ENCODE measurements around the gene PCDHGA5. TPM values are rescaled to one million over a fixed set of nuclear protein-coding genes. Genes with fewer than 3 reads are reported as not detected.
"Not testable (repeated sequence)": the region's sequence is repeated elsewhere in the genome, so short reads cannot be mapped to it uniquely, and the experiment has no call there.

PCDHGA5 gene
- total RNA-seq, 4 donors from 2014 or later: 2.5 to 4.1 (median 3.4) TPM; not detected in 1

- H3K27me3 ChIP-seq; H3K27ac ChIP-seq; H3K36me3 ChIP-seq; DNase-seq; intact Hi-C loops (cut with DNase I; ENCODE audit: low total_unique reads); H3K4me1 ChIP-seq: not testable (repeated sequence)
- peak within 1 kb of the TSS in 1 of 4 donors; percentile 21 for H3K4me3 ChIP-seq
- in situ Hi-C loops (cut with MboI; ENCODE audit: low pct_ligation_motif_present in 1 of 4, low pct_unique_long_range_greater_than_20kb in 1 of 4, low sequenced_read_pairs in 3 of 4): loop anchor here in 1 of 4 donors (25.0 kb wide), 1 partner anchor 175 kb away; the partner anchor contains the start of genes PCDHB12, PCDHB13 and PCDHB14
- TF ChIP-seq, protein P1, sequence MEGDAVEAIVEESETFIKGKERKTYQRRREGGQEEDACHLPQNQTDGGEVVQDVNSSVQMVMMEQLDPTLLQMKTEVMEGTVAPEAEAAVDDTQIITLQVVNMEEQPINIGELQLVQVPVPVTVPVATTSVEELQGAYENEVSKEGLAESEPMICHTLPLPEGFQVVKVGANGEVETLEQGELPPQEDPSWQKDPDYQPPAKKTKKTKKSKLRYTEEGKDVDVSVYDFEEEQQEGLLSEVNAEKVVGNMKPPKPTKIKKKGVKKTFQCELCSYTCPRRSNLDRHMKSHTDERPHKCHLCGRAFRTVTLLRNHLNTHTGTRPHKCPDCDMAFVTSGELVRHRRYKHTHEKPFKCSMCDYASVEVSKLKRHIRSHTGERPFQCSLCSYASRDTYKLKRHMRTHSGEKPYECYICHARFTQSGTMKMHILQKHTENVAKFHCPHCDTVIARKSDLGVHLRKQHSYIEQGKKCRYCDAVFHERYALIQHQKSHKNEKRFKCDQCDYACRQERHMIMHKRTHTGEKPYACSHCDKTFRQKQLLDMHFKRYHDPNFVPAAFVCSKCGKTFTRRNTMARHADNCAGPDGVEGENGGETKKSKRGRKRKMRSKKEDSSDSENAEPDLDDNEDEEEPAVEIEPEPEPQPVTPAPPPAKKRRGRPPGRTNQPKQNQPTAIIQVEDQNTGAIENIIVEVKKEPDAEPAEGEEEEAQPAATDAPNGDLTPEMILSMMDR (IDR thresholded peaks at IDR 0.05): peak in 1 of 5 experiments; percentile 6
- peaks cover 74 to 89% of the 10 kb centered on the region in 2 donors for H3K9me3 ChIP-seq
- 43 to 44% methylated on average over 10 to 23 of the region's 40 CpGs for WGBS, 2 donors (ENCODE audit: low coverage in 1 of 2)
These were observed 23.8 kb downstream of the PCDHGA5 start, which contains the start of gene PCDHGB4 for GRCh38 chr5:141387557-141388311. PCDHGB4 (plus strand) TSS chr5:141387698; CDS start chr5:141387885, 187 bp downstream.

- peaks cover 8% of the 10 kb centered on the region for H3K27me3 ChIP-seq
- TF ChIP-seq POLR2A (IDR thresholded peaks at IDR 0.05) (no peak), EP300 (IDR thresholded peaks at IDR 0.05; ENCODE audit: low read depth) (no peak), POLR2AphosphoS5 (IDR thresholded peaks at IDR 0.05) (no peak)
- no peak overlapping the region for H3K4me3 ChIP-seq
- peaks cover 76 to 89% of the 10 kb centered on the region in 2 donors for H3K9me3 ChIP-seq
- in situ Hi-C loops (cut with MboI; ENCODE audit: low pct_ligation_motif_present in 1 of 4, low pct_unique_long_range_greater_than_20kb in 1 of 4, low sequenced_read_pairs in 3 of 4): loop anchor here in 1 of 4 donors (25.0 kb wide), 1 partner anchor 176 kb away; the partner anchor contains the start of genes PCDHB12, PCDHB13 and PCDHB14
- no peak for DNase-seq
- no peak overlapping the region for H3K27ac ChIP-seq
- no peaks in the 10 kb centered on the region for H3K4me1 ChIP-seq
- intact Hi-C loops (cut with DNase I; ENCODE audit: low total_unique reads): no loop called here
- WGBS, 2 donors (ENCODE audit: low coverage in 1 of 2): 66 to 71% methylated on average over 6 to 10 of the region's 10 CpGs
- H3K36me3 ChIP-seq: no peaks in the 10 kb centered on the region
These were observed 24.7 kb downstream of the PCDHGA5 start for GRCh38 chr5:141388661-141389060.

GRCh38 chr5:141389153-141390042 is 25.4 kb downstream of the PCDHGA5 start:
- Histone ChIP-seq H3K36me3 (no peaks in the 10 kb centered on the region), H3K4me1 (no peaks in the 10 kb centered on the region), H3K9me3 (peaks cover 74 to 89% of the 10 kb centered on the region in 2 donors), H3K27me3 (peaks cover 11% of the 10 kb centered on the region), H3K27ac (no peak overlapping the region), H3K4me3 (no peak overlapping the region)
- WGBS, 2 donors (ENCODE audit: low coverage in 1 of 2): 76 to 80% methylated on average over 3 to 65 of the region's 77 CpGs
- in situ Hi-C loops (cut with MboI; ENCODE audit: low pct_ligation_motif_present in 1 of 4, low pct_unique_long_range_greater_than_20kb in 1 of 4, low sequenced_read_pairs in 3 of 4): loop anchor here in 1 of 4 donors (25.0 kb wide), 1 partner anchor 177 kb away; the partner anchor contains the start of genes PCDHB12, PCDHB13 and PCDHB14
- TF ChIP-seq POLR2A (IDR thresholded peaks at IDR 0.05): no peak
- no peak for TF ChIP-seq POLR2AphosphoS5 (IDR thresholded peaks at IDR 0.05)
- TF ChIP-seq, protein P1 (IDR thresholded peaks at IDR 0.05): no peak
- no peak for TF ChIP-seq EP300 (IDR thresholded peaks at IDR 0.05; ENCODE audit: low read depth)
- intact Hi-C loops (cut with DNase I; ENCODE audit: low total_unique reads): no loop called here
- DNase-seq: no peak

GRCh38 chr5:141392429-141393198 is 28.7 kb downstream of the PCDHGA5 start, which contains the start of gene PCDHGA8:
PCDHGA8 (plus strand) TSS chr5:141392633; CDS start chr5:141392814, 181 bp downstream.
- Histone ChIP-seq H3K36me3 (no peaks in the 10 kb centered on the region), H3K4me3 (no peak within 1 kb of the TSS), H3K27ac (no peak within 1 kb of the TSS), H3K4me1 (no peaks in the 10 kb centered on the region), H3K9me3 (peaks cover 63 to 83% of the 10 kb centered on the region in 2 donors), H3K27me3 (peaks cover 23% of the 10 kb centered on the region)
- 30 to 65% methylated on average over 6 to 38 of the region's 38 CpGs for WGBS, 2 donors (ENCODE audit: low coverage in 1 of 2)
- no peak for DNase-seq
- TF ChIP-seq EP300 (IDR thresholded peaks at IDR 0.05; ENCODE audit: low read depth) (no peak), POLR2A (IDR thresholded peaks at IDR 0.05) (no peak), POLR2AphosphoS5 (IDR thresholded peaks at IDR 0.05) (no peak)
- TF ChIP-seq, protein P1 (IDR thresholded peaks at IDR 0.05): no peak
- in situ Hi-C loops (cut with MboI; ENCODE audit: low pct_ligation_motif_present in 1 of 4, low pct_unique_long_range_greater_than_20kb in 1 of 4, low sequenced_read_pairs in 3 of 4) (loop anchor here in 1 of 4 donors (25.0 kb wide), 1 partner anchor 180 kb away; the partner anchor contains the start of genes PCDHB12, PCDHB13 and PCDHB14), intact Hi-C loops (cut with DNase I; ENCODE audit: low total_unique reads) (no loop called here)

All from transverse colon (tissue), 4 donors.